H1 (cell line): ENCODE data around the gene COL26A1.
"Not testable (repeated sequence)": the region's sequence is repeated elsewhere in the genome, so short reads cannot be mapped to it uniquely, and the experiment has no call there.

Experiments
- CBX5 ChIP-seq: fragments of 300-800, 300-1000 bp; sonication (generic); IDR thresholded peaks from 2 replicates; pipeline ENCODE4 v1.7.1; 2016; ENCODE audit warnings: antibody characterized with exemption, low read length, low read depth
- HDAC2 ChIP-seq, 2 experiments: fragments of 300-600 bp in 1 of 2; sonication (generic) in 1 of 2; IDR thresholded peaks; 2 replicates each; pipeline ENCODE4 v1.6.1; 2011 to 2012; ENCODE audit warnings: low read depth in 2 of 2, low read length in 2 of 2, mild to moderate bottlenecking in 2 of 2, moderate library complexity in 2 of 2, borderline replicate concordance in 1 of 2, inconsistent platforms in 1 of 2
- KDM1A ChIP-seq: fragments of 200-600, 300-600 bp; sonication (generic); IDR thresholded peaks from 2 replicates; pipeline ENCODE4 v1.7.1; 2016; ENCODE audit warnings: mild to moderate bottlenecking, low read length, borderline replicate concordance
- POLR2A ChIP-seq, 2 experiments: IDR thresholded peaks; 1 replicate in 1 of 2; 2 replicates in 1 of 2; pipeline ENCODE4 v1.6.1; 2011; ENCODE audit warnings: low read depth in 2 of 2, low read length in 2 of 2, mild to moderate bottlenecking in 2 of 2; ENCODE audit errors: control extremely low read depth in 1 of 2
- POLR2AphosphoS5 ChIP-seq: IDR thresholded peaks from 2 replicates; pipeline ENCODE4 v1.6.1; 2011; ENCODE audit warnings: low read depth, low read length
- RAD21 ChIP-seq, 2 experiments: IDR thresholded peaks in 1 of 2; conservative IDR thresholded peaks in 1 of 2; 2 replicates each; pipeline ENCODE4 v1.6.1; 2011; ENCODE audit warnings: low read depth in 2 of 2, low read length in 2 of 2, improper control_type of control experiment in 1 of 2, inconsistent platforms in 1 of 2, mild to moderate bottlenecking in 1 of 2, moderate library complexity in 1 of 2
- RFX5 ChIP-seq: IDR thresholded peaks from 2 replicates; pipeline ENCODE4 v1.6.1; 2011; ENCODE audit warnings: low read depth, low read length, improper control_type of control experiment, borderline replicate concordance
- TF ChIP-seq, protein P1 (sequence below): IDR thresholded peaks from 2 replicates; pipeline ENCODE4 v1.6.1; 2011; ENCODE audit warnings: low read depth, mild to moderate bottlenecking, low read length; ENCODE audit not compliant: insufficient read depth

GRCh38 chr7:101490439-101490838 lies 127.8 kb downstream of the COL26A1 start:
- not testable (repeated sequence) for TF ChIP-seq RFX5; HDAC2 (IDR thresholded peaks at IDR 0.05; ENCODE audit: borderline replicate concordance in 1 of 2, low read depth in 2 of 2, low read length in 2 of 2); CBX5; POLR2A (IDR thresholded peaks at IDR 0.05; ENCODE audit: control extremely low read depth in 1 of 2, low read depth in 2 of 2, low read length in 2 of 2); KDM1A; RAD21 (IDR thresholded peaks at IDR 0.05 in 1 of 2, conservative IDR thresholded peaks at IDR 0.05 in 1 of 2; ENCODE audit: low read depth in 2 of 2, low read length in 2 of 2); POLR2AphosphoS5
- TF ChIP-seq, protein P1, sequence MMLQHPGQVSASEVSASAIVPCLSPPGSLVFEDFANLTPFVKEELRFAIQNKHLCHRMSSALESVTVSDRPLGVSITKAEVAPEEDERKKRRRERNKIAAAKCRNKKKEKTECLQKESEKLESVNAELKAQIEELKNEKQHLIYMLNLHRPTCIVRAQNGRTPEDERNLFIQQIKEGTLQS: not testable (repeated sequence)
